GM23338 (cell line): ENCODE data around the gene LIFR. TPM values are rescaled to one million over a fixed set of nuclear protein-coding genes. Genes with fewer than 3 reads are reported as not detected.

Experiments
- ATAC-seq: fragments of 200-7000 bp; cut with Tn5 transposase; 3 replicates; pipeline ENCODE4 v1.9.1; 2020
- DNase-seq: peaks from one replicate; pipeline ENCODE4 v3.0.0-alpha.2; 2015; ENCODE audit warnings: low spot score
- H2AFZ ChIP-seq: fragments of 200-600 bp; sonication (generic); 2 replicates; pipeline ENCODE4 v1.8.0; 2016; ENCODE audit warnings: antibody characterized with exemption, mild to moderate bottlenecking, moderate library complexity
- H3F3A ChIP-seq: fragments of 200-600 bp; sonication (generic); replicated peaks from 2 replicates; pipeline ENCODE4 v1.8.0; 2017; ENCODE audit warnings: antibody characterized with exemption, mixed run types, low read depth
- H3K27ac ChIP-seq: fragments of 200-600 bp; sonication (generic); 2 replicates; pipeline ENCODE4 v1.6.1; 2016; ENCODE audit warnings: low read depth
- H3K27me3 ChIP-seq: fragments of 200-600 bp; sonication (generic); 2 replicates; pipeline ENCODE4 v1.8.0; 2016; ENCODE audit warnings: mild to moderate bottlenecking, mixed run types, moderate library complexity; ENCODE audit not compliant: insufficient read depth
- H3K36me3 ChIP-seq: fragments of 200-600 bp; sonication (generic); 2 replicates; pipeline ENCODE4 v1.8.0; 2016; ENCODE audit warnings: mild to moderate bottlenecking; ENCODE audit not compliant: insufficient read depth
- H3K4me1 ChIP-seq: fragments of 200-600 bp; sonication (generic); 2 replicates; pipeline ENCODE4 v1.8.0; 2016; ENCODE audit warnings: mild to moderate bottlenecking, moderate library complexity; ENCODE audit not compliant: insufficient read depth
- H3K4me2 ChIP-seq: fragments of 200-600 bp; sonication (generic); 2 replicates; pipeline ENCODE4 v1.7.1; 2017; ENCODE audit warnings: mixed run types
- H3K4me3 ChIP-seq: fragments of 200-600 bp; sonication (generic); 2 replicates; pipeline ENCODE4 v1.6.1; 2016; ENCODE audit warnings: mixed run types
- H3K79me2 ChIP-seq: fragments of 200-600 bp; sonication (generic); replicated peaks from 2 replicates; pipeline ENCODE4 v1.8.0; 2017; ENCODE audit warnings: mild to moderate bottlenecking; ENCODE audit not compliant: insufficient read depth
- H3K9me2 ChIP-seq: fragments of 200-600 bp; sonication (generic); 2 replicates; pipeline ENCODE4 v1.8.0; 2017; ENCODE audit not compliant: insufficient read depth
- H4K20me1 ChIP-seq: fragments of 200-600 bp; sonication (generic); replicated peaks from 2 replicates; pipeline ENCODE4 v1.8.0; 2017; ENCODE audit warnings: mild to moderate bottlenecking; ENCODE audit not compliant: insufficient read depth
- H3K27ac Mint-ChIP-seq: 2 replicates; pipeline ENCODE4 v1.8.0; 2020; ENCODE audit warnings: inconsistent platforms, mild to moderate bottlenecking, moderate library complexity, mixed read lengths
- H3K27me3 Mint-ChIP-seq: 3 replicates; pipeline ENCODE4 v1.8.0; 2022; ENCODE audit warnings: low read depth, mild to moderate bottlenecking, moderate library complexity, mixed read lengths, inconsistent platforms; ENCODE audit not compliant: insufficient read depth, poor library complexity
- H3K36me3 Mint-ChIP-seq: 3 replicates; pipeline ENCODE4 v1.8.0; 2021; ENCODE audit warnings: low read depth, mild to moderate bottlenecking, inconsistent platforms, moderate library complexity, mixed read lengths
- H3K4me1 Mint-ChIP-seq: 3 replicates; pipeline ENCODE4 v1.8.0; 2020; ENCODE audit warnings: mild to moderate bottlenecking, inconsistent platforms, mixed read lengths
- H3K4me3 Mint-ChIP-seq: 3 replicates; pipeline ENCODE4 v1.8.0; 2021; ENCODE audit warnings: moderate library complexity, mild to moderate bottlenecking, inconsistent platforms, mixed read lengths
- H3K9me3 Mint-ChIP-seq: 3 replicates; pipeline ENCODE4 v1.8.0; 2020; ENCODE audit warnings: moderate library complexity, mild to moderate bottlenecking, inconsistent platforms, mixed read lengths
- EZH2phosphoT487 ChIP-seq: fragments of 200-600 bp; sonication (generic); IDR thresholded peaks from one replicate; pipeline ENCODE4 v1.8.1; 2018; ENCODE audit warnings: antibody characterized with exemption; ENCODE audit not compliant: unreplicated experiment
- JUNB ChIP-seq: IDR thresholded peaks from one replicate; pipeline ENCODE4 v1.6.1; 2016; ENCODE audit warnings: antibody characterized with exemption; ENCODE audit not compliant: unreplicated experiment
- STAT1 ChIP-seq: IDR thresholded peaks from one replicate; pipeline ENCODE4 v1.6.1; 2016; ENCODE audit warnings: antibody characterized with exemption; ENCODE audit not compliant: unreplicated experiment
- ZNF331 ChIP-seq: fragments of 250-450 bp; sonication (Bioruptor Pico); IDR thresholded peaks from 2 replicates; pipeline ENCODE4 v1.5.0; 2020; ENCODE audit warnings: low read depth, mild to moderate bottlenecking, moderate library complexity
- polyA plus RNA-seq: library from polyadenylated mRNA; unstranded; fragments of >200 nt; fragmentation: Nextera tagmentation; extraction: Ambion mirVana; gene quantifications from 2 replicates; pipeline ENCODE4 v1.2.1, GENCODE V29; 2016
- total RNA-seq: library from RNA; depleted of rRNA; stranded (reverse); fragments of >200 nt; shearing (Covaris generic); gene quantifications from 2 replicates; pipeline ENCODE4 v1.2.3, GENCODE V29; 2014
- TF ChIP-seq, protein P1 (sequence below): fragments of 250-450 bp; sonication (Bioruptor Pico); IDR thresholded peaks from 2 replicates; pipeline ENCODE4 v1.5.0; 2020; ENCODE audit warnings: mild to moderate bottlenecking, moderate library complexity
- TF ChIP-seq, protein P2 (sequence below): IDR thresholded peaks from 2 replicates; pipeline ENCODE4 v1.6.1; 2016; ENCODE audit warnings: antibody characterized with exemption
- TF ChIP-seq, protein P3 (sequence below), 2 experiments: fragments of 200-600 bp in 1 of 2; sonication (generic) in 1 of 2; conservative IDR thresholded peaks; 2 replicates each; pipeline versions ENCODE4 v1.5.1 to v1.6.1; 2016 to 2017; ENCODE audit warnings: antibody characterized with exemption in 2 of 2, low read depth in 2 of 2, mild to moderate bottlenecking in 2 of 2, moderate library complexity in 1 of 2
- TF ChIP-seq, protein P4 (sequence below): IDR thresholded peaks from one replicate; pipeline ENCODE4 v1.6.1; 2018; ENCODE audit warnings: antibody characterized with exemption; ENCODE audit not compliant: unreplicated experiment

Gene LIFR
- total and polyA plus RNA-seq, 2 experiments from 2014 or later: 11.0 to 25.2 TPM

DNA sequence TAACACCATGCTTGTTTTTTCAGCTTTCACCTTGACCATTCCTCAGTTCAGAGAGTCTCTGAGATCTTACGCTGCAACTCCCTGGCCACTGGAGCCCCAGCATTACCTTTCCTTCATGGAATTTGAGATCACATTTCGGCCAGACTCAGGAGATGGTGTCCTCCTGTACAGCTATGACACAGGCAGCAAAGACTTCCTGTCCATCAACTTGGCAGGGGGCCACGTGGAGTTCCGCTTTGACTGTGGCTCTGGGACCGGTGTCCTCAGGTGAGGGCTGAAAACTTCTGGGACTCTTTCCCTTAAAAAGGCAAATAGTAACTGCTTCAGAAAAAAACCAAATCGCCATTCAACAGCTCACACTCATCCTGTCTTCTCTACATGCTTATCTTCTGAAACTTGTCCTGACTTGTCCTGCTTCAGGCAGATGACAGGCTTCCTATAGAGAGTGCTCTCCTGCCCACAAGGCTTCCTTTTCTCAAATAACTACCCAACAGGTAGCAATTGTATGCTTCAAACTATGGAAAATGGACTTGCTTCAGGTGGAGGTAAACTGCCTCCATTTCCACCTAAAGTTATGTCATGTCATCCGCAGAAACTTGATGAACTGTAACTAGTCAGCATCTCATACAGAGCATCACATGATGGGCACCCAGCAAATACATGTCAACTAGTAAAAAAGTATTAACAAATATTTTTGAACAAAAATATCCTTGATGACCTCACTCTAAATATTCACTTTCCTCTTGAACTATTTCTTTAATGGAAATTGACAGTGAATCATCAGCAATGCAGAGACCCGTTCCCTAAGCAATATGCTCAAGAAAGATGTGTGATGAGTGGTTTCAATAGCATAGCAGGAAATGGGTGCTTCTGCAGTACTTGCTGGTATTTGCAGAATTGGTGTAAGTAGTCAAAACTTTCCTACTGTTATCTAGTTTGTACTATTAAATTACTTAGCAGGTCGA is 129.2 kb downstream of the LIFR start (continued):
- TF ChIP-seq, protein P1, sequence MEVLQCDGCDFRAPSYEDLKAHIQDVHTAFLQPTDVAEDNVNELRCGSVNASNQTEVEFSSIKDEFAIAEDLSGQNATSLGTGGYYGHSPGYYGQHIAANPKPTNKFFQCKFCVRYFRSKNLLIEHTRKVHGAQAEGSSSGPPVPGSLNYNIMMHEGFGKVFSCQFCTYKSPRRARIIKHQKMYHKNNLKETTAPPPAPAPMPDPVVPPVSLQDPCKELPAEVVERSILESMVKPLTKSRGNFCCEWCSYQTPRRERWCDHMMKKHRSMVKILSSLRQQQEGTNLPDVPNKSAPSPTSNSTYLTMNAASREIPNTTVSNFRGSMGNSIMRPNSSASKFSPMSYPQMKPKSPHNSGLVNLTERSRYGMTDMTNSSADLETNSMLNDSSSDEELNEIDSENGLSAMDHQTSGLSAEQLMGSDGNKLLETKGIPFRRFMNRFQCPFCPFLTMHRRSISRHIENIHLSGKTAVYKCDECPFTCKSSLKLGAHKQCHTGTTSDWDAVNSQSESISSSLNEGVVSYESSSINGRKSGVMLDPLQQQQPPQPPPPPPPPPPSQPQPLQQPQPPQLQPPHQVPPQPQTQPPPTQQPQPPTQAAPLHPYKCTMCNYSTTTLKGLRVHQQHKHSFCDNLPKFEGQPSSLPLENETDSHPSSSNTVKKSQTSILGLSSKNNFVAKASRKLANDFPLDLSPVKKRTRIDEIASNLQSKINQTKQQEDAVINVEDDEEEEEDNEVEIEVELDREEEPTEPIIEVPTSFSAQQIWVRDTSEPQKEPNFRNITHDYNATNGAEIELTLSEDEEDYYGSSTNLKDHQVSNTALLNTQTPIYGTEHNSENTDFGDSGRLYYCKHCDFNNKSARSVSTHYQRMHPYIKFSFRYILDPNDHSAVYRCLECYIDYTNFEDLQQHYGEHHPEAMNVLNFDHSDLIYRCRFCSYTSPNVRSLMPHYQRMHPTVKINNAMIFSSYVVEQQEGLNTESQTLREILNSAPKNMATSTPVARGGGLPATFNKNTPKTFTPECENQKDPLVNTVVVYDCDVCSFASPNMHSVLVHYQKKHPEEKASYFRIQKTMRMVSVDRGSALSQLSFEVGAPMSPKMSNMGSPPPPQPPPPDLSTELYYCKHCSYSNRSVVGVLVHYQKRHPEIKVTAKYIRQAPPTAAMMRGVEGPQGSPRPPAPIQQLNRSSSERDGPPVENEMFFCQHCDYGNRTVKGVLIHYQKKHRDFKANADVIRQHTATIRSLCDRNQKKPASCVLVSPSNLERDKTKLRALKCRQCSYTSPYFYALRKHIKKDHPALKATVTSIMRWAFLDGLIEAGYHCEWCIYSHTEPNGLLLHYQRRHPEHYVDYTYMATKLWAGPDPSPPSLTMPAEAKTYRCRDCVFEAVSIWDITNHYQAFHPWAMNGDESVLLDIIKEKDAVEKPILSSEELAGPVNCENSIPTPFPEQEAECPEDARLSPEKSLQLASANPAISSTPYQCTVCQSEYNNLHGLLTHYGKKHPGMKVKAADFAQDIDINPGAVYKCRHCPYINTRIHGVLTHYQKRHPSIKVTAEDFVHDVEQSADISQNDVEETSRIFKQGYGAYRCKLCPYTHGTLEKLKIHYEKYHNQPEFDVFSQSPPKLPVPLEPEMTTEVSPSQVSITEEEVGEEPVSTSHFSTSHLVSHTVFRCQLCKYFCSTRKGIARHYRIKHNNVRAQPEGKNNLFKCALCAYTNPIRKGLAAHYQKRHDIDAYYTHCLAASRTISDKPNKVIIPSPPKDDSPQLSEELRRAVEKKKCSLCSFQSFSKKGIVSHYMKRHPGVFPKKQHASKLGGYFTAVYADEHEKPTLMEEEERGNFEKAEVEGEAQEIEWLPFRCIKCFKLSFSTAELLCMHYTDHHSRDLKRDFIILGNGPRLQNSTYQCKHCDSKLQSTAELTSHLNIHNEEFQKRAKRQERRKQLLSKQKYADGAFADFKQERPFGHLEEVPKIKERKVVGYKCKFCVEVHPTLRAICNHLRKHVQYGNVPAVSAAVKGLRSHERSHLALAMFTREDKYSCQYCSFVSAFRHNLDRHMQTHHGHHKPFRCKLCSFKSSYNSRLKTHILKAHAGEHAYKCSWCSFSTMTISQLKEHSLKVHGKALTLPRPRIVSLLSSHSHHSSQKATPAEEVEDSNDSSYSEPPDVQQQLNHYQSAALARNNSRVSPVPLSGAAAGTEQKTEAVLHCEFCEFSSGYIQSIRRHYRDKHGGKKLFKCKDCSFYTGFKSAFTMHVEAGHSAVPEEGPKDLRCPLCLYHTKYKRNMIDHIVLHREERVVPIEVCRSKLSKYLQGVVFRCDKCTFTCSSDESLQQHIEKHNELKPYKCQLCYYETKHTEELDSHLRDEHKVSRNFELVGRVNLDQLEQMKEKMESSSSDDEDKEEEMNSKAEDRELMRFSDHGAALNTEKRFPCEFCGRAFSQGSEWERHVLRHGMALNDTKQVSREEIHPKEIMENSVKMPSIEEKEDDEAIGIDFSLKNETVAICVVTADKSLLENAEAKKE (CRISPR knock-in tag): no peak

DNA sequence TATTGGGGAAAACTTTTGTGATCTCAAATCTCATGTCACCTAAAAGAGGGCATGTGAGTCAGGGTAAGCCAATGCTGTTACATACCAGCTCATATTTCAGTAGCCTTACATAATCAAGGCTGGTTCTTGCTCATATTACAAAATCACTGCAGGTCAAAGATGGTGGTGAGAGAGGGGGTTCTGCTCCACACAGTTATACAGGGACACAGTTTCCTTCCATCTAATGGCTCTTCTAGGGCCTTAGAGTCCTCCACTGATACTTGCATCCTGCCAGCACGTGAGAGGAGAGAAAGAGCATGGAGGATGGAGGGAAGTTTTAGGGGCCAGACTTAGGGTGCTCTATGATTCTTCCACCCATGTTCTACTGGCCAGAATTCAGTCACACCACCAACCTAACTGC is 130.0 kb downstream of the LIFR start:
- H3F3A ChIP-seq: no peaks in the 10 kb centered on the region
- H3K27ac ChIP-seq: no peak overlapping the region
- DNase-seq (no peak), ATAC-seq (no peak)
- no peak overlapping the region for H3K4me3 ChIP-seq
- H3K4me2 ChIP-seq: no peak overlapping the region
- no peaks in the 10 kb centered on the region for H3K36me3 ChIP-seq
- no peaks in the 10 kb centered on the region for H3K36me3 Mint-ChIP-seq
- H3K79me2 ChIP-seq: no peaks in the 10 kb centered on the region
- H3K4me1 ChIP-seq: peaks cover 9% of the 10 kb centered on the region; the same call in 1 of the 2 replicates
- H3K4me3 Mint-ChIP-seq: no peak overlapping the region
- H4K20me1 ChIP-seq: no peaks in the 10 kb centered on the region
- H3K27me3 ChIP-seq: no peaks in the 10 kb centered on the region
- H3K4me1 Mint-ChIP-seq: peaks cover 20% of the 10 kb centered on the region
- peak overlapping the region; percentile 91; the same call in 1 of the 2 replicates for H2AFZ ChIP-seq
- H3K9me2 ChIP-seq: peaks cover 3% of the 10 kb centered on the region; the same call in 1 of the 2 replicates
- H3K9me3 Mint-ChIP-seq: no peaks in the 10 kb centered on the region; the same call in 2 of the 3 replicates
- H3K27ac Mint-ChIP-seq: no peak overlapping the region
- peaks cover 2% of the 10 kb centered on the region for H3K27me3 Mint-ChIP-seq
- TF ChIP-seq STAT1 (no peak), ZNF331 (CRISPR knock-in tag) (no peak), EZH2phosphoT487 (no peak), JUNB (no peak)
- TF ChIP-seq, protein P2, sequence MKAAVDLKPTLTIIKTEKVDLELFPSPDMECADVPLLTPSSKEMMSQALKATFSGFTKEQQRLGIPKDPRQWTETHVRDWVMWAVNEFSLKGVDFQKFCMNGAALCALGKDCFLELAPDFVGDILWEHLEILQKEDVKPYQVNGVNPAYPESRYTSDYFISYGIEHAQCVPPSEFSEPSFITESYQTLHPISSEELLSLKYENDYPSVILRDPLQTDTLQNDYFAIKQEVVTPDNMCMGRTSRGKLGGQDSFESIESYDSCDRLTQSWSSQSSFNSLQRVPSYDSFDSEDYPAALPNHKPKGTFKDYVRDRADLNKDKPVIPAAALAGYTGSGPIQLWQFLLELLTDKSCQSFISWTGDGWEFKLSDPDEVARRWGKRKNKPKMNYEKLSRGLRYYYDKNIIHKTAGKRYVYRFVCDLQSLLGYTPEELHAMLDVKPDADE: no peak
- TF ChIP-seq, protein P3, sequence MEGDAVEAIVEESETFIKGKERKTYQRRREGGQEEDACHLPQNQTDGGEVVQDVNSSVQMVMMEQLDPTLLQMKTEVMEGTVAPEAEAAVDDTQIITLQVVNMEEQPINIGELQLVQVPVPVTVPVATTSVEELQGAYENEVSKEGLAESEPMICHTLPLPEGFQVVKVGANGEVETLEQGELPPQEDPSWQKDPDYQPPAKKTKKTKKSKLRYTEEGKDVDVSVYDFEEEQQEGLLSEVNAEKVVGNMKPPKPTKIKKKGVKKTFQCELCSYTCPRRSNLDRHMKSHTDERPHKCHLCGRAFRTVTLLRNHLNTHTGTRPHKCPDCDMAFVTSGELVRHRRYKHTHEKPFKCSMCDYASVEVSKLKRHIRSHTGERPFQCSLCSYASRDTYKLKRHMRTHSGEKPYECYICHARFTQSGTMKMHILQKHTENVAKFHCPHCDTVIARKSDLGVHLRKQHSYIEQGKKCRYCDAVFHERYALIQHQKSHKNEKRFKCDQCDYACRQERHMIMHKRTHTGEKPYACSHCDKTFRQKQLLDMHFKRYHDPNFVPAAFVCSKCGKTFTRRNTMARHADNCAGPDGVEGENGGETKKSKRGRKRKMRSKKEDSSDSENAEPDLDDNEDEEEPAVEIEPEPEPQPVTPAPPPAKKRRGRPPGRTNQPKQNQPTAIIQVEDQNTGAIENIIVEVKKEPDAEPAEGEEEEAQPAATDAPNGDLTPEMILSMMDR (conservative IDR thresholded peaks at IDR 0.05; ENCODE audit: low read depth in 2 of 2): no peak
- TF ChIP-seq, protein P4, sequence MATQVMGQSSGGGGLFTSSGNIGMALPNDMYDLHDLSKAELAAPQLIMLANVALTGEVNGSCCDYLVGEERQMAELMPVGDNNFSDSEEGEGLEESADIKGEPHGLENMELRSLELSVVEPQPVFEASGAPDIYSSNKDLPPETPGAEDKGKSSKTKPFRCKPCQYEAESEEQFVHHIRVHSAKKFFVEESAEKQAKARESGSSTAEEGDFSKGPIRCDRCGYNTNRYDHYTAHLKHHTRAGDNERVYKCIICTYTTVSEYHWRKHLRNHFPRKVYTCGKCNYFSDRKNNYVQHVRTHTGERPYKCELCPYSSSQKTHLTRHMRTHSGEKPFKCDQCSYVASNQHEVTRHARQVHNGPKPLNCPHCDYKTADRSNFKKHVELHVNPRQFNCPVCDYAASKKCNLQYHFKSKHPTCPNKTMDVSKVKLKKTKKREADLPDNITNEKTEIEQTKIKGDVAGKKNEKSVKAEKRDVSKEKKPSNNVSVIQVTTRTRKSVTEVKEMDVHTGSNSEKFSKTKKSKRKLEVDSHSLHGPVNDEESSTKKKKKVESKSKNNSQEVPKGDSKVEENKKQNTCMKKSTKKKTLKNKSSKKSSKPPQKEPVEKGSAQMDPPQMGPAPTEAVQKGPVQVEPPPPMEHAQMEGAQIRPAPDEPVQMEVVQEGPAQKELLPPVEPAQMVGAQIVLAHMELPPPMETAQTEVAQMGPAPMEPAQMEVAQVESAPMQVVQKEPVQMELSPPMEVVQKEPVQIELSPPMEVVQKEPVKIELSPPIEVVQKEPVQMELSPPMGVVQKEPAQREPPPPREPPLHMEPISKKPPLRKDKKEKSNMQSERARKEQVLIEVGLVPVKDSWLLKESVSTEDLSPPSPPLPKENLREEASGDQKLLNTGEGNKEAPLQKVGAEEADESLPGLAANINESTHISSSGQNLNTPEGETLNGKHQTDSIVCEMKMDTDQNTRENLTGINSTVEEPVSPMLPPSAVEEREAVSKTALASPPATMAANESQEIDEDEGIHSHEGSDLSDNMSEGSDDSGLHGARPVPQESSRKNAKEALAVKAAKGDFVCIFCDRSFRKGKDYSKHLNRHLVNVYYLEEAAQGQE: no peak
